ENCODE measurements around the gene GAS7.

GAS7 gene

GRCh38 chr17:9942885-9943284 is 255.5 kb downstream of the GAS7 start:
- no peaks in the 10 kb centered on the region for H3K4me1 ChIP-seq (ENCODE audit: insufficient read depth, low read length, severe bottlenecking)
- H3K9me3 ChIP-seq (ENCODE audit: low read length): no peaks in the 10 kb centered on the region
- H3K27ac ChIP-seq (ENCODE audit: low read depth, low read length, poor library complexity, severe bottlenecking): no peak overlapping the region
- H3K27me3 ChIP-seq (ENCODE audit: insufficient read depth, low read length): no peaks in the 10 kb centered on the region
- H3K4me3 ChIP-seq (ENCODE audit: low read depth, low read length, poor library complexity, severe bottlenecking): no peak overlapping the region
- H3F3A ChIP-seq (ENCODE audit: insufficient read depth, low read length): no peaks in the 10 kb centered on the region
- H3K9me2 ChIP-seq (ENCODE audit: low read depth, low read length): no peaks in the 10 kb centered on the region
- H3K9ac ChIP-seq (ENCODE audit: low read length): no peak overlapping the region
- H3K79me2 ChIP-seq (ENCODE audit: insufficient read depth, low read length): no peaks in the 10 kb centered on the region
- no peaks in the 10 kb centered on the region for H4K20me1 ChIP-seq (ENCODE audit: insufficient read depth, low read length)
- H2AFZ ChIP-seq (ENCODE audit: low read length): no peak overlapping the region
- no peak overlapping the region for H3K4me2 ChIP-seq (ENCODE audit: low read length)
- TF ChIP-seq CTCF (IDR thresholded peaks at IDR 0.05; ENCODE audit: low read length) (no peak), EZH2 (IDR thresholded peaks at IDR 0.05; ENCODE audit: borderline replicate concordance, low read length) (no peak)
- no peaks in the 10 kb centered on the region for H3K36me3 ChIP-seq (ENCODE audit: insufficient read depth, low read length)

- H2AFZ ChIP-seq (ENCODE audit: low read length): no peak overlapping the region
- H3K4me2 ChIP-seq (ENCODE audit: low read length): no peak overlapping the region
- no peaks in the 10 kb centered on the region for H4K20me1 ChIP-seq (ENCODE audit: insufficient read depth, low read length)
- no peak for TF ChIP-seq EZH2 (IDR thresholded peaks at IDR 0.05; ENCODE audit: borderline replicate concordance, low read length)
- no peak for TF ChIP-seq CTCF (IDR thresholded peaks at IDR 0.05; ENCODE audit: low read length)
- H3K27me3 ChIP-seq (ENCODE audit: insufficient read depth, low read length): no peaks in the 10 kb centered on the region
- no peaks in the 10 kb centered on the region for H3K36me3 ChIP-seq (ENCODE audit: insufficient read depth, low read length)
- H3K4me1 ChIP-seq (ENCODE audit: insufficient read depth, low read length, severe bottlenecking): no peaks in the 10 kb centered on the region
- no peak overlapping the region for H3K9ac ChIP-seq (ENCODE audit: low read length)
- H3F3A ChIP-seq (ENCODE audit: insufficient read depth, low read length): no peaks in the 10 kb centered on the region
- no peaks in the 10 kb centered on the region for H3K79me2 ChIP-seq (ENCODE audit: insufficient read depth, low read length)
- H3K9me2 ChIP-seq (ENCODE audit: low read depth, low read length): no peaks in the 10 kb centered on the region
- H3K4me3 ChIP-seq (ENCODE audit: low read depth, low read length, poor library complexity, severe bottlenecking): no peak overlapping the region
- H3K27ac ChIP-seq (ENCODE audit: low read depth, low read length, poor library complexity, severe bottlenecking): no peak overlapping the region
- no peaks in the 10 kb centered on the region for H3K9me3 ChIP-seq (ENCODE audit: low read length)
Measured at GRCh38 chr17:9941305-9941704, 257.1 kb downstream of the GAS7 start.

DNA sequence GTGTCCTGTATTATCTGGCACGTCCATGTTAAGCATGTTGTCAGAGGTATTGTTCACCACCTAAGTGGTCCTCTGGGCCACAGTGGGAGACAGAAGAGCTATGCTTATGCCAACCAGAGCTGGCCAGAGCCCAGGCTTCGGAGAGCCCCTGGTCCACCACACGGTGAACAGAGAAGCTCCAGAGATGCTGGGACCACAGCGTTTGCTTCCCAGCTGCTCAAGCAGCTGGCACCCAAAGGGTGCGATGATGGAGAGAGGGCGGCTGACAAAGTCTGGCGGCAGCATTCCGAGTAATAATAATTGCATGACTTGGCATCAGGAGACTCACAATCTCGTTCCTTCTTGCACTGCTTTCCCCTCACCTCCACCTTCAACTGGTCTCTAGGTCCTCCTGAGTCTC is 257.6 kb downstream of the GAS7 start:
- Histone ChIP-seq H3K9me3 (ENCODE audit: low read length) (no peaks in the 10 kb centered on the region), H3K4me2 (ENCODE audit: low read length) (no peak overlapping the region), H3K79me2 (ENCODE audit: insufficient read depth, low read length) (no peaks in the 10 kb centered on the region), H3K36me3 (ENCODE audit: insufficient read depth, low read length) (no peaks in the 10 kb centered on the region), H3F3A (ENCODE audit: insufficient read depth, low read length) (no peaks in the 10 kb centered on the region), H3K4me1 (ENCODE audit: insufficient read depth, low read length, severe bottlenecking) (no peaks in the 10 kb centered on the region), H3K4me3 (ENCODE audit: low read depth, low read length, poor library complexity, severe bottlenecking) (no peak overlapping the region), H3K9ac (ENCODE audit: low read length) (no peak overlapping the region), H2AFZ (ENCODE audit: low read length) (no peak overlapping the region), H3K27ac (ENCODE audit: low read depth, low read length, poor library complexity, severe bottlenecking) (no peak overlapping the region), H3K27me3 (ENCODE audit: insufficient read depth, low read length) (no peaks in the 10 kb centered on the region), H3K9me2 (ENCODE audit: low read depth, low read length) (no peaks in the 10 kb centered on the region), H4K20me1 (ENCODE audit: insufficient read depth, low read length) (no peaks in the 10 kb centered on the region)
- TF ChIP-seq CTCF (IDR thresholded peaks at IDR 0.05; ENCODE audit: low read length) (no peak), EZH2 (IDR thresholded peaks at IDR 0.05; ENCODE audit: borderline replicate concordance, low read length) (no peak)
